WI38 (cell line): Measurements from ENCODE around the gene RAB10.

ENCODE experiments used
- H3K4me3 ChIP-seq: 2 replicates; pipeline ENCODE4 v1.5.1; 2011; ENCODE audit warnings: low read depth, mild to moderate bottlenecking, control low read depth, low read length
- TF ChIP-seq, protein P1 (sequence below): IDR thresholded peaks from 2 replicates; pipeline ENCODE4 v1.5.1; 2012; ENCODE audit warnings: low read depth, mild to moderate bottlenecking, control low read depth, low read length

The RAB10 gene

DNA sequence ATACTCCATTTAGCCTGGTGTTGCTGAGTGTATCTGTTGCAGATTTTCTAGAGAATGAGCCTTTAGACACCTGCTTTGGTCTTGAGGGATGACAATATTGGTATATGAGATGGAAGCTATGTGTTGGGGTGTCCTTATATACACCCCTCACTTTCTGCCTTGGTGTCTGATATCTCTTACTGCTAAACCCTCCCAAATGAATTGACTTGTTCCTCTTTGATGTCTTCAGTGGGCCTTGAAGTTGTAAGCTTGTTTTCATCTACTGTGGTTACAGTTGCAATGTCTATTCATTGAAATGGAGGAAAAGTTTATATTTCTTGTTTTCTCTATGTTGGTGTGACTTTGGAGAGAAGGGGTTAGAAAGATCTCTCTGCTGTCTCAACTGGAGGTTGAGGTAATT lies 18.9 kb downstream of the RAB10 start:
- H3K4me3 ChIP-seq: no peak overlapping the region
- TF ChIP-seq, protein P1, sequence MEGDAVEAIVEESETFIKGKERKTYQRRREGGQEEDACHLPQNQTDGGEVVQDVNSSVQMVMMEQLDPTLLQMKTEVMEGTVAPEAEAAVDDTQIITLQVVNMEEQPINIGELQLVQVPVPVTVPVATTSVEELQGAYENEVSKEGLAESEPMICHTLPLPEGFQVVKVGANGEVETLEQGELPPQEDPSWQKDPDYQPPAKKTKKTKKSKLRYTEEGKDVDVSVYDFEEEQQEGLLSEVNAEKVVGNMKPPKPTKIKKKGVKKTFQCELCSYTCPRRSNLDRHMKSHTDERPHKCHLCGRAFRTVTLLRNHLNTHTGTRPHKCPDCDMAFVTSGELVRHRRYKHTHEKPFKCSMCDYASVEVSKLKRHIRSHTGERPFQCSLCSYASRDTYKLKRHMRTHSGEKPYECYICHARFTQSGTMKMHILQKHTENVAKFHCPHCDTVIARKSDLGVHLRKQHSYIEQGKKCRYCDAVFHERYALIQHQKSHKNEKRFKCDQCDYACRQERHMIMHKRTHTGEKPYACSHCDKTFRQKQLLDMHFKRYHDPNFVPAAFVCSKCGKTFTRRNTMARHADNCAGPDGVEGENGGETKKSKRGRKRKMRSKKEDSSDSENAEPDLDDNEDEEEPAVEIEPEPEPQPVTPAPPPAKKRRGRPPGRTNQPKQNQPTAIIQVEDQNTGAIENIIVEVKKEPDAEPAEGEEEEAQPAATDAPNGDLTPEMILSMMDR: no peak

DNA sequence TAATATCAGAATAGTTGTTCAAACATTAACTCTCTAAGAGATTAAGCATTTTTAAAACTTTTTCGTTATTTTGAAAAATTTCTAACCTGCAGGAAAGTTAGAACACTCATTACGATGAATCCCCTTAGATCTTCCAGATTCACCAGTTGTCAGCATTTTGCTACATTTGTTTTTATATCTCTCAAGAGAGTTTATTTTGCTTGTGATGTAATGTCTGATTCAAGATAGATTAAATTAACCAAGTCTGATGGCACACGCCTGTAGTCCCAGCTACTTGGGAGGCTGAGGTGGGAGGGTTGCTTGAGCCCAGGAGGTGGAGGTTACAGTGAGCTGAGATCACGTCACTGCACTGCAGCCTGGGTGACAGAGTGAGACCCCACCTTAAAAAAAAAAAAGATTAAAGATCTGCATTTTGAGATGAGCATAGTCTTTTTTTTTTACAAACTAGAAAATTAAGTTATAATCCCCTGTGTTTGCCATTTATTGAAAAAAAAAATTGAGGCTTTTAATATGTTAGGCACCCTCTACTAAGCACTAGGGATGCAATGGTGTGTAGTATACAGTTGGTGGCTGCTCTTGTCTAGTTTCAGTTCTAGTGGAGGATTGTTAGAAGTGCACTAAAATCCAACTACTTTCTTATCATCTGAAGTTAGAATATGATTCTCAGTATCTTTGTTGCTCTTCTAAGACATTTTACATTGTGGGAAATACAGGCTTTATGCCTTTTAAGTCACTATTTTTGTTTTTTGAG lies 20.9 kb downstream of the RAB10 start:
- TF ChIP-seq, protein P1: no peak
- H3K4me3 ChIP-seq: no peak overlapping the region

DNA sequence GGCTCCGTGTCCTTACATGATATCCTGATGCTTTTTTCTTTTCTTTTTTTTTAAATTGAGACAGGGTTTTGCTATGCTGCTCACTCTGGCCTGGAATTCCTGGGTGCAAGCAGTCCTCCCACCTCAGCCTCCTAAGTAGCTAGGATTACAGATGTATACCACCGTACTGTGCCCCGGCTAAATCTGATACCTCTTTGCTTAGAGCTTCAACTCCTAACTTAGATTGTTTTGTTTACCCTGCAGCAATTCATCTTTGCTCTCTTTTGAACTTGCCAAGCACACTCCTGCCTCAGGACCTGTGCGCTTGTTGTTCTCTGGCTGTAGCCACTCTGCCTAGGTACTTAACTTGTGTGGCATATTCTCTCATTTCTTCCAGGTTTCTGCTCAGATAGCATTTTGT lies 24.5 kb downstream of the RAB10 start:
- TF ChIP-seq, protein P1: no peak
- H3K4me3 ChIP-seq: no peak overlapping the region

DNA sequence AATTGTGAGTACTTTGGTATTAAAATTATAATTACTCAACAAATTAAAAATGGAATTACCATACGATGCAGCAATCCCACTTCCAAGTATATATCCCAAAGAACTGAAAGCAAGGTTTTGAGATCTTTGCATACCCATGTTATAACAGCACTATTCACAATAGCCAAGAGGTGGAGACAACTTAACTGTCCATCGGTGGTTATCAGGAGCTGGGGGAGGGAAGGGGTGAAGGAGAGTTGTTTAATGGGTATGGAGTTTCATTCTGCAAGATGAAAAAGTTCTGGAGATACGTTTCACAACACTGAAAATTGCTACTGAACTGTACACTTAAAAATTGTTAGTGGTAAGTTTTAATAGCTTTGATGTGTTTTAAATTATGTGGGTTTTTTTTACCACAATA lies 25.7 kb downstream of the RAB10 start:
- TF ChIP-seq, protein P1: no peak
- no peak overlapping the region for H3K4me3 ChIP-seq

DNA sequence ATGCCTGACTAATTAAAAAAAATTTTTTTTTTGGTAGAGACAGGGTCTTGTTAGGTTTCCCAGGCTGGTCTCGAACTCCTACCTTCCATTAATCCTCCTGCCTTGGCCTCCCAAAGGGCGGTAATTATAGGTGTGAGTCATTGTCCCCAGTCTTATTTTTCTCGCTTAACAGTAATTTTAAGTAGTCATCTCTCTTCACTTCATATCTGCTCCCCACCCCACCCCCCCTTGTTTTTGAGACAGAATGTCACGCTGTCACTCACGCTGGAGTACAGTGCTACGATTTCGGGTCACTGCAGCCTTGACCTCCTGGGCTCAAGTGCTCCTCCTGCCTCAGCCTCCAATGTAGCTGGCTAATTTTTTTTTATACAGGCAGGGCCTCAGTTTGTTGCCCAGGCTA lies 27.7 kb downstream of the RAB10 start:
- H3K4me3 ChIP-seq: no peak overlapping the region
- TF ChIP-seq, protein P1: no peak

DNA sequence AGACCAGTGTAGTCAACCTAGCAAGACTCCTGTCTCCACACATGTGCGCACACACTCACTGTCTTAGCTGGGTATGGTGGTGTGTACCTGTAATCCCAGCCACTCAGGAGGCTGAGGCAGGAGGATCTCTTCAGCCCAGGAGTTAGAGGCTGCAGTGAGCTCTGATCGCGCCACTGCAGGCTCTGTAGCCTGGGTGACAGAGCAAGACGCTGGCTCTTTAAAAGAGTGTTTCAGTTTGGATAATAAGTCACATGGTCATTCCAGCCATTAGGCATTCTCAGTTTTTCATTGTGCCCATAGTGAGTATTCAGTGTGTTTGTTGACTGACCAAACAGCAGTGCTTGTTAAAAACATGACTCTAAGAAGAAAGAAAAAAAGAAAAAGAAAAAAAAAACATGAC lies 31.0 kb downstream of the RAB10 start:
- TF ChIP-seq, protein P1: no peak
- no peak overlapping the region for H3K4me3 ChIP-seq

DNA sequence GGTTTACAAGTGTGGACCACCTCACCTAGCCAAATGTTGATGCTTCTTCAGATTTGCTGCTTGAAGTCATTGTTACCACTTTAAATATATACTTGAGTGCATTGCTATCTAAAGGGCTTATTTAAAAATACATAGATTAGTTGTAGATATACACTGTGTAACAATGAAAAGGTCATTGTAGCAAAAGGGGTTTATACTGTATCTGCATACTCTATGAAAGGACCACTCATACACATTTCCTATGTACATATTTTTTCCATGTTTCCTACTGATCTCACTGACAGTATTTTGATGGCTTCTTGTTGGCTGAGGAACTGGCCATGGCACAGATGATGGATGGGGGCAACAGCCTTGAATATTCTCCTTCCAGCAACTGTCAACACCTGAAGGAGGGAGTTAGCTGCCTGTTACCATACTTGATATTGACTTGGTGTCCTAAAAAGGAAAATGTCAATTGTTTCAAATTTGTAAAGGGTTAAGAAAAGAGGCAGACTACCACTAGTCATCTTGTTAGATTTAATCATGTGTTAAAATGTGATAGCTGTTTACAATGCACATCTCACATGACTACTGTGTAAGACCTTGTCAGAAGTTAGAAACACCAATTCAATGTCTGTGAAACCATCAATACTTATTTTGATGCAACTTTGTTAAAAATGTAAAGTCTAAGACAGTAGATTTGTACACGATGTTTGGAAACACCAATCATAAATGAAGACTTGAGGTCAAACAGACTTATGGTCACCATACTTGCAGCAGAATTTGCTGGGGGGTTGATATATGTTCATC lies 33.5 kb downstream of the RAB10 start:
- TF ChIP-seq, protein P1: no peak
- H3K4me3 ChIP-seq: no peak overlapping the region
